HUES64 (cell line): ENCODE measurements around the gene CPTP.
A peak's percentile ranks its signal among the peaks of the same experiment; 100 is the strongest.

Experiments used
- H3K27ac ChIP-seq: 2 replicates; pipeline ENCODE4 v1.7.0; 2013; ENCODE audit warnings: low read depth, low read length, inconsistent platforms
- H3K27me3 ChIP-seq: 2 replicates; pipeline ENCODE4 v1.6.1; 2013; ENCODE audit warnings: mild to moderate bottlenecking, low read length; ENCODE audit not compliant: insufficient read depth
- H3K36me3 ChIP-seq: 2 replicates; pipeline ENCODE4 v1.6.1; 2013; ENCODE audit warnings: mild to moderate bottlenecking, low read length; ENCODE audit not compliant: insufficient read depth
- H3K4me1 ChIP-seq: 2 replicates; pipeline ENCODE4 v1.6.1; 2013; ENCODE audit warnings: mild to moderate bottlenecking, low read length, moderate library complexity; ENCODE audit not compliant: insufficient read depth
- H3K4me3 ChIP-seq: 2 replicates; pipeline ENCODE4 v1.5.1; 2013; ENCODE audit warnings: mild to moderate bottlenecking, low read length, moderate library complexity
- H3K9ac ChIP-seq: 2 replicates; pipeline ENCODE4 v1.6.1; 2013; ENCODE audit warnings: mild to moderate bottlenecking, low read depth, low read length
- H3K9me3 ChIP-seq: 2 replicates; pipeline ENCODE4 v1.6.1; 2013; ENCODE audit warnings: low read depth, low read length; ENCODE audit not compliant: insufficient read depth
- WGBS: fragments of 150-250, 120-280 bp; methylation state at CpG from one replicate; pipeline ENCODE4 v1.1.7; 2013; ENCODE audit warnings: missing lambda C conversion rate; 5-methylcytosine and 5-hydroxymethylcytosine counted together

Gene CPTP

DNA sequence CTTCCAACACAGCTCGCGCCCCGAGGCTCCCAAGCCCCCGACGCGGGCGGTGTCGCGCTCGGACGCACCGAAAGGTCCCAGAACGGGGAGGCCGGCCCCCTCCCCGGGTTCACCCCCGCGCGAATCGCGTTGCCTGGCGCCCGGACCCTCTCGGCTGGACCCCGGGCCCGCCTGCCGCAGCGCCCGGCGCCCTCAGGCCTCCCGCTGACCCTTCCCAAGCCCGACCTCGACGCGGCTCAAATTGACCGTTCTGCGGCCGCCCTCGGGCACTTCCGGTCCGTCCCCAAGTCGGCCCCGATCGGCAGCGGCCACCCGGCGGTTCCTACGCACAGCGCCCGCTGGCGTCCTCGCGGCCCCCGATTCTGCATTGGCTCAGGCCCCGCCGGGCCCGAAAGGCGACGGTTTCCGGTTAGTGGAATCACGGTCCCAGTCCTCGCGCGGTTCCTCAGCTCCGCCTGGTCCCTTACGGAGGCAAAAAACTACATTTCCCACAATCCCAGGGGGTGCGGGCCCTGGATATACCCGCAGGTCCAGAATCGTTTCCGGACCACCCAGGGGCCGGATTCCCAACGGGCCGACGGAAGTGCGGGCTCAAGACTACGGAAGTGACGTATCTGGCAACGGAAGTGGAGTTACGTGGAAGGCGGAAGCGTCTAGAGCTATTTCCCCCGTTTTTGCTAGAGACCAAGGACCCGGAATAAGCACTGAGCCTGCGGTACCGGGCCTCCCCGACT, 50.5 kb downstream of the CPTP start, which contains the start of gene AURKAIP1:
TSS of gene AURKAIP1 (minus strand) at position 279 of the 734 bp plus-strand sequence. CDS start 451 bp downstream, outside the sequence.
- Histone ChIP-seq H3K9ac (peak within 1 kb of the TSS; percentile 95), H3K9me3 (no peaks in the 10 kb centered on the region), H3K36me3 (peaks cover 10% of the 10 kb centered on the region), H3K4me1 (peaks cover 7% of the 10 kb centered on the region; the same call in 1 of the 2 replicates), H3K27ac (peak within 1 kb of the TSS; percentile 87), H3K27me3 (no peaks in the 10 kb centered on the region), H3K4me3 (peak within 1 kb of the TSS; percentile 92)
- under 1% methylated on average over 85 of the region's 85 CpGs for WGBS

DNA sequence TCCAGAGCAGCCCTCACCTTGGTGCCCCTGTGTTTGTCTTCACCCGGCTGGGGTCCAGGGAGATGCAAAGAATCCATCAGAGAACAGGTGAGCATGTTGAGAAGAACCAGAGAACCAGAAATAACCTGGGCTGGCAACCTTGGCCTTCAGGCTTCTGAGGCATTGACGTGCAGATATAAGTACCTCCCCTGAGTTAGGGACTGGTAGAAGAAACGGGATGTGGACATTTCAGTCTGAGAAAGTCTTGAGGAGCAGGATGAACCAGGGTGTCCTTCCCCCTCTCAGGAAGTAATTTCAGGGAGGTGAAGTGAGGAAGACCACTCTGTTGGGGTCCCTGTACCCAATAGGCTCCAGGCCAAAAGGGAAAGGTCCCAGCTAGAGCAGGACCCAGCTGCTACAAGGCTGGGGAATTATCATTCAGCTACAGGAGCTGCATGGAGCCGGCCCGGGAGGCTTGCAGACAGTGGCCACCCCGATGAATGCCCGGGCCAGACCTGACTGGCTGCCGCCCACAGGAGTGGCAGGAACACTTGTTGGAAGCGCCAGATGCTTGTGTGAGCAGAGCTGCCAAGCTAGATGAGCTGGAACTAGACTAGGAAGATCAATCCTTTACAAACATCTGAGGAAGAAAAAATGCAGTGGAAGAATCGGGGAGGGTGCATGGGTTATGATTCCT, 52.1 kb downstream of the CPTP start:
- Histone ChIP-seq H3K27me3 (no peaks in the 10 kb centered on the region), H3K9ac (no peak overlapping the region), H3K4me3 (0 out of 2 replicates have a peak overlapping the region, but pooled peaks have one; percentile 92), H3K36me3 (peaks cover 10% of the 10 kb centered on the region), H3K9me3 (no peaks in the 10 kb centered on the region), H3K27ac (peak overlapping the region; percentile 62; the same call in 1 of the 2 replicates), H3K4me1 (peaks cover 7% of the 10 kb centered on the region; the same call in 1 of the 2 replicates)
- 95% methylated on average over 10 of the region's 10 CpGs for WGBS

DNA sequence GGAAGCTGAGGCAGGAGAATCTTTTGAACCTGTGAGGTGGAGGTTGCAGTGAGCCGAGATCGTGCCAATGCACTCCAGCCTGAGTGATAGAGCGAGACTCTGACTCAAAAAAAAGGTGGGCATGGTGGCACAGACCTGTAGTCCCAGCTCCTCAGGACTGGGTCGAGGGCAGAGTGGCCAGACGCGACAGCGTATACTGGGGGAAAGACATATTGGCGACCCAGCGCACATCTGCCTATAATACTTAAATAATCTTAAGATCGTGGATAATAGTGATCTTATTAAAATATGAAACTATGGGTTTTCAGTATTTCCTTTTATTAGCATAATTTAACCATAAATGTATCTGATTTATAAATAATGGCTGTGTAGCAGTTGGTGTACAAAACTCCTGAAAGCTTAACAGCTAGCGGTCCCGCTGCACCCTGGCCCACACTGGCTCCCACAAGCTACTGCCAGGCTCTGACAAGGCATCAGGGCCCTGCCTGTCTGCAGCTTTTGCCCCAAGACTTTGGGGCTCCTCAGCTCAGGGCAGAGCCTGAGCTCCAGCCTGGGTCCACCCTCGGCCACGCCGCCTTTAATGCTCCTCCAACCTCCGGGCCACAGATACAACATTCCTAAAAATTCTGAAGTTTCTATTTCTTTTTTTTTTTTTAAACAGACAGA, 53.1 kb downstream of the CPTP start:
- Histone ChIP-seq H3K27me3 (no peaks in the 10 kb centered on the region), H3K27ac (no peak overlapping the region), H3K4me3 (no peak overlapping the region), H3K9me3 (no peaks in the 10 kb centered on the region), H3K36me3 (peaks cover 10% of the 10 kb centered on the region), H3K4me1 (peaks cover 7% of the 10 kb centered on the region; the same call in 1 of the 2 replicates), H3K9ac (no peak overlapping the region)
- WGBS = 95% methylated on average over 15 of the region's 16 CpGs
